HFFc6 (cell line): ENCODE measurements around the gene CDKN2D. TPM values are rescaled to one million over a fixed set of nuclear protein-coding genes. Genes with fewer than 3 reads are reported as not detected.

Source experiments
- DNase-seq: peaks from one replicate; pipeline ENCODE4 v3.0.0-alpha.2; 2018
- H3K27ac Mint-ChIP-seq: 2 replicates; pipeline ENCODE4 v1.8.0; 2020; ENCODE audit warnings: mild to moderate bottlenecking, mixed read lengths
- H3K27me3 Mint-ChIP-seq: 2 replicates; pipeline ENCODE4 v1.8.0; 2021; ENCODE audit warnings: mild to moderate bottlenecking, moderate library complexity, mixed read lengths; ENCODE audit not compliant: insufficient read depth
- H3K36me3 Mint-ChIP-seq: 2 replicates; pipeline ENCODE4 v1.8.0; 2021; ENCODE audit warnings: low read depth, mixed read lengths
- H3K4me1 Mint-ChIP-seq: 2 replicates; pipeline ENCODE4 v1.8.0; 2020; ENCODE audit warnings: low read depth, mixed read lengths
- H3K4me3 Mint-ChIP-seq: 2 replicates; pipeline ENCODE4 v1.8.0; 2020; ENCODE audit warnings: mild to moderate bottlenecking, moderate library complexity, mixed read lengths
- H3K9me3 Mint-ChIP-seq: 2 replicates; pipeline ENCODE4 v1.8.0; 2020; ENCODE audit warnings: mild to moderate bottlenecking, mixed read lengths
- total RNA-seq, 6 experiments: library from RNA; stranded (reverse); fragmentation: NEBNext Ultra II Directional; extraction: Animal tissue kit (Norgen Biotek cat#: 25700); gene quantifications; 2 replicates in 1 of 6; 3 replicates in 5 of 6; pipeline ENCODE4 v1.2.3, GENCODE V29; 2021
- TF ChIP-seq, protein P1 (sequence below): fragments of 200-600 bp; sonication (generic); IDR thresholded peaks from 2 replicates; pipeline ENCODE4 v1.5.0; 2021; ENCODE audit warnings: antibody characterized with exemption, mild to moderate bottlenecking

CDKN2D gene
- total RNA-seq, 6 experiments from 2014 or later, result 8.0 to 14.7 (median 13.2) TPM

DNA sequence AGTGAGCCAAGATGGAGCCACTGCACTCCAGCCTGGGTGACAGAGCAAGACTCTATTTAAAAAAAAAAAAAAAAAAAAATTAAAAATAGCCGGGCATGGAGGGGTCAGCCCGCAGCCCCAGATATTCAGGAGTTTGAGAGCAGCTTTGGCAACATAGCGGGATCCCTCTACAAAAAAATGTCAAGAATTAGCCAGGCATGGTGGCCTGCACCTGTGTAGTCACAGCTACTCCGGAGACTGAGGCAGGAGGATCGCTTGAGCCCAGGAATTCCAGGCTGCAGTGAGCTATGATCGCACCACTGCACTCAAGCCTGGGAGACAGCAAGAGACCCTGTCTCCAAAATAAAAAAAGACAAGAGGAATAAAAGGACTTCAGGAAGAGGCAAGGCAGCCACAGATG lies 17.6 kb upstream of the CDKN2D start:
- no peak for DNase-seq
- peaks cover 7% of the 10 kb centered on the region for H3K36me3 Mint-ChIP-seq
- H3K4me1 Mint-ChIP-seq, result peaks cover 8% of the 10 kb centered on the region; the same call in 1 of the 2 replicates
- TF ChIP-seq, protein P1, sequence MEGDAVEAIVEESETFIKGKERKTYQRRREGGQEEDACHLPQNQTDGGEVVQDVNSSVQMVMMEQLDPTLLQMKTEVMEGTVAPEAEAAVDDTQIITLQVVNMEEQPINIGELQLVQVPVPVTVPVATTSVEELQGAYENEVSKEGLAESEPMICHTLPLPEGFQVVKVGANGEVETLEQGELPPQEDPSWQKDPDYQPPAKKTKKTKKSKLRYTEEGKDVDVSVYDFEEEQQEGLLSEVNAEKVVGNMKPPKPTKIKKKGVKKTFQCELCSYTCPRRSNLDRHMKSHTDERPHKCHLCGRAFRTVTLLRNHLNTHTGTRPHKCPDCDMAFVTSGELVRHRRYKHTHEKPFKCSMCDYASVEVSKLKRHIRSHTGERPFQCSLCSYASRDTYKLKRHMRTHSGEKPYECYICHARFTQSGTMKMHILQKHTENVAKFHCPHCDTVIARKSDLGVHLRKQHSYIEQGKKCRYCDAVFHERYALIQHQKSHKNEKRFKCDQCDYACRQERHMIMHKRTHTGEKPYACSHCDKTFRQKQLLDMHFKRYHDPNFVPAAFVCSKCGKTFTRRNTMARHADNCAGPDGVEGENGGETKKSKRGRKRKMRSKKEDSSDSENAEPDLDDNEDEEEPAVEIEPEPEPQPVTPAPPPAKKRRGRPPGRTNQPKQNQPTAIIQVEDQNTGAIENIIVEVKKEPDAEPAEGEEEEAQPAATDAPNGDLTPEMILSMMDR, result no peak
- H3K4me3 Mint-ChIP-seq, result no peak overlapping the region
- peaks cover 6% of the 10 kb centered on the region; the same call in 1 of the 2 replicates for H3K9me3 Mint-ChIP-seq
- H3K27ac Mint-ChIP-seq, result no peak overlapping the region
- H3K27me3 Mint-ChIP-seq, result peaks cover 24% of the 10 kb centered on the region

- no peak overlapping the region for H3K27ac Mint-ChIP-seq
- peaks cover 7% of the 10 kb centered on the region for H3K36me3 Mint-ChIP-seq
- TF ChIP-seq, protein P1, result no peak
- peaks cover 14% of the 10 kb centered on the region; the same call in 1 of the 2 replicates for H3K4me1 Mint-ChIP-seq
- no peak for DNase-seq
- peaks cover 6% of the 10 kb centered on the region; the same call in 1 of the 2 replicates for H3K9me3 Mint-ChIP-seq
- no peak overlapping the region for H3K4me3 Mint-ChIP-seq
- peaks cover 21% of the 10 kb centered on the region for H3K27me3 Mint-ChIP-seq
Measured at GRCh38 chr19:10583036-10583776, 14.4 kb upstream of the CDKN2D start.

GRCh38 chr19:10582091-10582490 lies 13.3 kb upstream of the CDKN2D start:
- no peaks in the 10 kb centered on the region for H3K9me3 Mint-ChIP-seq
- H3K4me1 Mint-ChIP-seq, result peaks cover 17% of the 10 kb centered on the region
- no peak overlapping the region for H3K4me3 Mint-ChIP-seq
- H3K27ac Mint-ChIP-seq, result no peak overlapping the region
- no peaks in the 10 kb centered on the region for H3K36me3 Mint-ChIP-seq
- H3K27me3 Mint-ChIP-seq, result peaks cover 14% of the 10 kb centered on the region
- TF ChIP-seq, protein P1, result no peak
- no peak for DNase-seq

GRCh38 chr19:10580979-10581631 lies 12.3 kb upstream of the CDKN2D start:
- Mint-ChIP-seq H3K4me3 (no peak overlapping the region), H3K27me3 (peaks cover 6% of the 10 kb centered on the region), H3K36me3 (no peaks in the 10 kb centered on the region), H3K4me1 (peaks cover 20% of the 10 kb centered on the region), H3K27ac (no peak overlapping the region), H3K9me3 (no peaks in the 10 kb centered on the region)
- TF ChIP-seq, protein P1, result peak; percentile 96
- DNase-seq, result peak; percentile 78

GRCh38 chr19:10577951-10578350 lies 9.2 kb upstream of the CDKN2D start:
- Mint-ChIP-seq H3K4me3 (no peak overlapping the region), H3K36me3 (no peaks in the 10 kb centered on the region), H3K27ac (no peak overlapping the region), H3K9me3 (no peaks in the 10 kb centered on the region), H3K27me3 (peaks cover 3% of the 10 kb centered on the region), H3K4me1 (peaks cover 12% of the 10 kb centered on the region)
- no peak for DNase-seq
- TF ChIP-seq, protein P1, result no peak
